GM23248 (cell line): Measurements from ENCODE around the gene VSTM5.
"Not testable (repeated sequence)": the region's sequence is repeated elsewhere in the genome, so short reads cannot be mapped to it uniquely, and the experiment has no call there.

ENCODE experiments used
- EZH2 ChIP-seq: fragments of 200-600 bp; sonication (generic); IDR thresholded peaks from 2 replicates; pipeline ENCODE4 v1.6.1; 2018; ENCODE audit warnings: antibody characterized with exemption, mild to moderate bottlenecking; ENCODE audit not compliant: insufficient read depth, poor library complexity, severe bottlenecking
- EZH2phosphoT487 ChIP-seq: fragments of 200-600 bp; sonication (generic); IDR thresholded peaks from 2 replicates; pipeline ENCODE4 v1.6.1; 2018; ENCODE audit warnings: antibody characterized with exemption, moderate library complexity, mild to moderate bottlenecking, low read depth; ENCODE audit not compliant: insufficient read depth

DNA sequence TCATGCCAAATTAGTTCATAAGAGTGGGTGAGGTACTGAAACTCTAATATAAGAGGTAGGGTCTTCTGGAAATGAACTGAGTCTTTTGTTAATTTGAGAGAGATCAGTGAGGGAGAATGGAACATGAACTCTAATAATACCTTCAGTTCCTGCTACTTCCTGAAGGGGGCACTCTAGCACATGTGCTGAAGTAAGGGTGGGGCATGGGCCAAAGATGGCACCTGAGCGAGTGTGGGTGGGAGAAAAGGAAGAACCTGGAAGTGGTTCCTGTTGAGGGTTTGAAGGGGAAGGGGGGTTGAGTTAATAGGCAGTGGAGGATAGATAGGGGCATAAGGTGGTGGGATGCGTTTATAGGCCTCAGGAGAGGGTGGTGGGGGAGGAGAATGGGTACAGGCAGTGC is 18.0 kb upstream of the VSTM5 start:
- TF ChIP-seq EZH2phosphoT487, EZH2: not testable (repeated sequence)
